ENCODE measurements around the gene PCBD1.
A peak's percentile ranks its signal among the peaks of the same experiment; 100 is the strongest.

Gene PCBD1

DNA sequence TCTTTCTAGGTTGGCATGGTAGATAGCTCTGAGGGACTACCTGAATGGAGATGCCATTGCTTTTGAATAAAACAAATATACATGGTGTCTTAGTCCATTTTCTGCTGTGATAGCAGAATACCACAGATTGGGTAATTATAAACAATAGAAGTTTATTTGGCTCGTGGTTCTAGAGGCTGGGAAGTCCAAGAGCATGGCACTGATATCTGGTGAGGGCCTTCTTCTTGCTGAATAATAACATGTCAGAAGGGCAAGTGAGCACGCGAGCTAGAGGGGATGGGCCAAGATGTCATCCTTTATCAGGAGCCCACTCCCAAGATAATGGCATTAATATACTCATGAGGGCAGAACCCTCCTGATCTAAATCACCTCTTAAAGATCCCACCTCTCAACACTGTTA, 50.7 kb downstream of the PCBD1 start:
- H4K5ac ChIP-seq (ENCODE audit: low read length), result no peak overlapping the region
- no peak overlapping the region for H3K56ac ChIP-seq (ENCODE audit: low read length)
- no peak overlapping the region for H2BK5ac ChIP-seq (ENCODE audit: low read length)
- no peaks in the 10 kb centered on the region for H3K27me3 ChIP-seq (ENCODE audit: insufficient read depth, low read length, poor library complexity)
- no peak for DNase-seq
- no peak overlapping the region for H3K4me2 ChIP-seq (ENCODE audit: low read length)
- H3K36me3 ChIP-seq (ENCODE audit: control insufficient read depth, insufficient read depth, low read length), result no peaks in the 10 kb centered on the region
- no peak overlapping the region for H3K18ac ChIP-seq (ENCODE audit: low read length)
- no peak overlapping the region for H3K27ac ChIP-seq (ENCODE audit: low read depth, low read length)
- peaks cover 30% of the 10 kb centered on the region for H3K79me1 ChIP-seq (ENCODE audit: low read length)
- peaks cover 36% of the 10 kb centered on the region for H3K79me2 ChIP-seq (ENCODE audit: control insufficient read depth, insufficient read depth, low read length)
- no peak overlapping the region for H3K23ac ChIP-seq (ENCODE audit: low read length)
- no peak overlapping the region for H3K4ac ChIP-seq (ENCODE audit: low read depth, low read length)
- H2AK5ac ChIP-seq (ENCODE audit: low read length), result no peak overlapping the region
- no peak overlapping the region for H2BK120ac ChIP-seq (ENCODE audit: low read depth, low read length)
- H3K4me1 ChIP-seq (ENCODE audit: control insufficient read depth, low read depth, low read length), result no peaks in the 10 kb centered on the region
- H3K9ac ChIP-seq (ENCODE audit: low read length), result no peak overlapping the region
- no peak overlapping the region for H4K8ac ChIP-seq (ENCODE audit: low read depth, low read length)
- H2BK15ac ChIP-seq (replicated peaks; ENCODE audit: low read depth), result no peak overlapping the region
- WGBS (ENCODE audit: extremely low coverage, insufficient coverage, low lambda C conversion rate), result no CpG with 5 or more reads among the region's 3 CpGs
- no peak overlapping the region for H3K4me3 ChIP-seq (ENCODE audit: low read length)

DNA sequence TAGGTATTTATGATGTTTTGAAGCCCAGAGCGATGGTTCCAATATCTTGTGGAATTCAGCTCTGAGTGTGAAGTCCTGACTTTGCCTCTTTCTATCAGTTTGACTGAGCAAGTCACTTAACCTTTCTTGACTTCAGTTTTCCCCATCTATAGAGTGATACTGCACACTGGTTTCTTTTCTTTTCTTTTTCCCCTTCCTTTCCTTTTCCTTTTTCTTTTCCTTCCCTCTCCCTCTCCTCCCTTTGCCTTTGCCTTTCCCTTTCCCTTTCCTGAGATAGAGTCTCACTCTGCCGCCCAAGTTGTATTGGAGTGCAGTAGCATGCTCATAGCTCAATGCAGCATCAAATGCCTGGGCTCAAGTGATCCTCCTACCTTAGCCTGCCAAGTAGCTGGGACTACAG, 52.0 kb downstream of the PCBD1 start:
- Histone ChIP-seq H4K8ac (ENCODE audit: low read depth, low read length) (no peak overlapping the region), H3K27ac (ENCODE audit: low read depth, low read length) (no peak overlapping the region), H3K23ac (ENCODE audit: low read length) (no peak overlapping the region), H4K5ac (ENCODE audit: low read length) (no peak overlapping the region), H3K56ac (ENCODE audit: low read length) (no peak overlapping the region), H3K4me2 (ENCODE audit: low read length) (no peak overlapping the region), H3K9ac (ENCODE audit: low read length) (no peak overlapping the region), H2BK120ac (ENCODE audit: low read depth, low read length) (no peak overlapping the region), H3K79me2 (ENCODE audit: control insufficient read depth, insufficient read depth, low read length) (peaks cover 37% of the 10 kb centered on the region), H2BK5ac (ENCODE audit: low read length) (no peak overlapping the region), H3K18ac (ENCODE audit: low read length) (no peak overlapping the region), H3K36me3 (ENCODE audit: control insufficient read depth, insufficient read depth, low read length) (no peaks in the 10 kb centered on the region), H2AK5ac (ENCODE audit: low read length) (no peak overlapping the region), H3K4me3 (ENCODE audit: low read length) (no peak overlapping the region), H3K4ac (ENCODE audit: low read depth, low read length) (no peak overlapping the region), H3K4me1 (ENCODE audit: control insufficient read depth, low read depth, low read length) (no peaks in the 10 kb centered on the region), H3K79me1 (ENCODE audit: low read length) (peaks cover 28% of the 10 kb centered on the region), H3K27me3 (ENCODE audit: insufficient read depth, low read length, poor library complexity) (no peaks in the 10 kb centered on the region), H2BK15ac (replicated peaks; ENCODE audit: low read depth) (no peak overlapping the region)
- no peak for DNase-seq
- no CpG with 5 or more reads among the region's 2 CpGs for WGBS (ENCODE audit: extremely low coverage, insufficient coverage, low lambda C conversion rate)

DNA sequence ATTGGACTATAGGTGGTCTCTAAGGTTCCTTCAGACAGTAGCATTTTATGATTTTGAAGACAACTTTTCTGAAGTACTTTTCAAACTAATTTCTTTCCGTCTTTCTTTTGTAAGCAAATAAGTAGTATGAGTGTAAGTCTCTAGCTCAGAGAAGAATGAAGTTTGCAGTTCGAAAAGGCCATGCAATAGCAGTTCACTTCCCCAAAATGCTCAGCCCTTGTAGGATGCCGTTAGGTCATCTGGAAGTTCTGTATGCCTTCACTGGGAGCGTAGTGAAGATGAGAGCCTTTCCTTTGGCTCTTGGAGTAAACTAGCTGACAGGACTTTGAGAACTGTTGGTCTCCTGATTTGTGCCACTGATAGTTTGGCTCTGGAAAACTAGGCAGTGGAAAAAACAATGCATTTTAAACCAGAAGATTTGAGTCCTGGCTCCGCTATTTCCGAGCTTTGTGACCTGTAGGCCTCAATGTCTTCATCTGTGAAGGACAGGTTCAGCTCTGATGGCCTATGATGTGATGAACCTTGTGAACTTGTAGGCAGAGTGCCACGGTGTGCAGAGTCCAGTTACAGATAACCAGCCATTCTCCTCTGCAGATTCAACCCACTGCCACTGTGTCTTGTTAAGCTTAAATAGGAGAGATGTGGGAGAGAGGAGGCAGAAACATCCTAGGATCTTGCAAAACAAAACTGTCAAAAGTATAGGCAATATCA, 53.8 kb downstream of the PCBD1 start:
- Histone ChIP-seq H3K79me2 (ENCODE audit: control insufficient read depth, insufficient read depth, low read length) (peaks cover 35% of the 10 kb centered on the region), H2AK5ac (ENCODE audit: low read length) (no peak overlapping the region), H3K4ac (ENCODE audit: low read depth, low read length) (peak overlapping the region; percentile 10), H3K4me1 (ENCODE audit: control insufficient read depth, low read depth, low read length) (no peaks in the 10 kb centered on the region), H4K5ac (ENCODE audit: low read length) (no peak overlapping the region), H2BK15ac (replicated peaks; ENCODE audit: low read depth) (no peak overlapping the region), H3K27me3 (ENCODE audit: insufficient read depth, low read length, poor library complexity) (no peaks in the 10 kb centered on the region), H3K56ac (ENCODE audit: low read length) (no peak overlapping the region), H3K79me1 (ENCODE audit: low read length) (peaks cover 25% of the 10 kb centered on the region), H2BK120ac (ENCODE audit: low read depth, low read length) (no peak overlapping the region), H3K18ac (ENCODE audit: low read length) (no peak overlapping the region), H3K23ac (ENCODE audit: low read length) (no peak overlapping the region), H4K8ac (ENCODE audit: low read depth, low read length) (no peak overlapping the region), H3K4me3 (ENCODE audit: low read length) (no peak overlapping the region), H3K4me2 (ENCODE audit: low read length) (no peak overlapping the region), H2BK5ac (ENCODE audit: low read length) (no peak overlapping the region), H3K9ac (ENCODE audit: low read length) (no peak overlapping the region), H3K36me3 (ENCODE audit: control insufficient read depth, insufficient read depth, low read length) (no peaks in the 10 kb centered on the region), H3K27ac (ENCODE audit: low read depth, low read length) (no peak overlapping the region)
- no peak for DNase-seq
- no CpG with 5 or more reads among the region's 7 CpGs for WGBS (ENCODE audit: extremely low coverage, insufficient coverage, low lambda C conversion rate)

DNA sequence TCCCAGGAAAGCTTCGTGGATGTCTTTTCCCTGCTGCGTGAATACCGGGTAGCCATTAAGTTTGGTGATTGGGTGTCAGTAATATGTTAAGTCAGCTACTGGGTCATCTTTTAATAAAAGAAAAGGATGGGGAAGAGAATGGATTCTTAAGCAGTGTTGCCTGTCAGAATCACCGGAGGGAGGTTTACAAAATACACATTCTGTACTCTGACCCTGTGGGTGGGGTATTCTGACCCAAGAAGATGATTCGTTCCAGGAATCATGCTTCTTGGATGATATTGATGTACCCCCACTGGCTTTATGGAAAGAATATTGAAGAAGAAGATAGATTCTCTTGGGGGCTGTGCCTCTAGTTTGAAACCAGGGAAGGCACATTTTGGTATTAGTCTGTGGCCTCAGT, 54.3 kb downstream of the PCBD1 start:
- Histone ChIP-seq H3K56ac (ENCODE audit: low read length) (no peak overlapping the region), H3K4me2 (ENCODE audit: low read length) (no peak overlapping the region), H3K4me3 (ENCODE audit: low read length) (no peak overlapping the region), H4K5ac (ENCODE audit: low read length) (no peak overlapping the region), H3K79me2 (ENCODE audit: control insufficient read depth, insufficient read depth, low read length) (peaks cover 36% of the 10 kb centered on the region), H3K4ac (ENCODE audit: low read depth, low read length) (no peak overlapping the region), H3K36me3 (ENCODE audit: control insufficient read depth, insufficient read depth, low read length) (no peaks in the 10 kb centered on the region), H3K9ac (ENCODE audit: low read length) (no peak overlapping the region), H2BK5ac (ENCODE audit: low read length) (no peak overlapping the region), H3K27ac (ENCODE audit: low read depth, low read length) (no peak overlapping the region), H2AK5ac (ENCODE audit: low read length) (no peak overlapping the region), H2BK15ac (replicated peaks; ENCODE audit: low read depth) (no peak overlapping the region), H3K4me1 (ENCODE audit: control insufficient read depth, low read depth, low read length) (no peaks in the 10 kb centered on the region), H2BK120ac (ENCODE audit: low read depth, low read length) (no peak overlapping the region), H3K27me3 (ENCODE audit: insufficient read depth, low read length, poor library complexity) (no peaks in the 10 kb centered on the region), H3K23ac (ENCODE audit: low read length) (no peak overlapping the region), H4K8ac (ENCODE audit: low read depth, low read length) (no peak overlapping the region), H3K79me1 (ENCODE audit: low read length) (peaks cover 25% of the 10 kb centered on the region), H3K18ac (ENCODE audit: low read length) (no peak overlapping the region)
- no CpG with 5 or more reads among the region's 5 CpGs for WGBS (ENCODE audit: extremely low coverage, insufficient coverage, low lambda C conversion rate)
- no peak for DNase-seq

DNA sequence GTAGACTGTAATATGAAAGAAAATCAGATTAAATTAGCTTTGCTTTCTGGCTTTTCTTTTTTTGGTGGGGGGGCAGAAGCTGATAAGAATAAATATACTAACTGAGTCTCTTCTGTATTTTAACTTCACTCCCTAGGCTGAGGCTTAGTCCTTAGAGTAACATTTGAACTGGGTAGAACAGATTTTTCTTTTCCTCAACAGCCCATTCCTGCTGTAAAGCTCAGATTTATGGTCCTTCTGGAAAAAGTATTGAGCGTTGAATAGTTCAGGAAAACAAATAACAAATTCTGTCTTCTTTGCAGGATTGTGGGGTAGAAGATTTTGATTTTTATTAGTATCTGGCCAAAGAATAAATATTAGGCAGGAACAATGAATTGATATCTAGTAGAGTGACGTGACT, 54.8 kb downstream of the PCBD1 start:
- H3K18ac ChIP-seq (ENCODE audit: low read length), result no peak overlapping the region
- H2AK5ac ChIP-seq (ENCODE audit: low read length), result no peak overlapping the region
- no peak overlapping the region for H3K27ac ChIP-seq (ENCODE audit: low read depth, low read length)
- peaks cover 36% of the 10 kb centered on the region for H3K79me2 ChIP-seq (ENCODE audit: control insufficient read depth, insufficient read depth, low read length)
- no peaks in the 10 kb centered on the region for H3K27me3 ChIP-seq (ENCODE audit: insufficient read depth, low read length, poor library complexity)
- no peak overlapping the region for H4K8ac ChIP-seq (ENCODE audit: low read depth, low read length)
- H3K4ac ChIP-seq (ENCODE audit: low read depth, low read length), result no peak overlapping the region
- no peak overlapping the region for H2BK15ac ChIP-seq (replicated peaks; ENCODE audit: low read depth)
- no peak overlapping the region for H3K9ac ChIP-seq (ENCODE audit: low read length)
- WGBS (ENCODE audit: extremely low coverage, insufficient coverage, low lambda C conversion rate), result no CpG with 5 or more reads among the region's 2 CpGs
- H3K23ac ChIP-seq (ENCODE audit: low read length), result no peak overlapping the region
- no peak overlapping the region for H3K56ac ChIP-seq (ENCODE audit: low read length)
- no peak overlapping the region for H4K5ac ChIP-seq (ENCODE audit: low read length)
- no peaks in the 10 kb centered on the region for H3K4me1 ChIP-seq (ENCODE audit: control insufficient read depth, low read depth, low read length)
- H3K4me3 ChIP-seq (ENCODE audit: low read length), result no peak overlapping the region
- no peak for DNase-seq
- H3K36me3 ChIP-seq (ENCODE audit: control insufficient read depth, insufficient read depth, low read length), result no peaks in the 10 kb centered on the region
- H3K4me2 ChIP-seq (ENCODE audit: low read length), result no peak overlapping the region
- H2BK5ac ChIP-seq (ENCODE audit: low read length), result no peak overlapping the region
- H3K79me1 ChIP-seq (ENCODE audit: low read length), result peaks cover 23% of the 10 kb centered on the region
- no peak overlapping the region for H2BK120ac ChIP-seq (ENCODE audit: low read depth, low read length)

Measured in mesendoderm (in vitro differentiated cells).